Liver (tissue), 9 donors: ENCODE measurements around the gene ZNF189. TPM values are rescaled to one million over a fixed set of nuclear protein-coding genes. Genes with fewer than 3 reads are reported as not detected.
A peak's percentile ranks its signal among the peaks of the same experiment; 100 is the strongest.

Experiments
- DNase-seq: peaks from one replicate; pipeline ENCODE4 v3.0.0-alpha.2; 2017; ENCODE audit warnings: low spot score
- H3K27ac ChIP-seq, 2 donors: one replicate each; pipeline ENCODE4 v1.7.0; 2013; ENCODE audit warnings: inconsistent platforms in 2 of 2, low read length in 2 of 2, control low read depth in 1 of 2, low read depth in 1 of 2, mild to moderate bottlenecking in 1 of 2
- H3K27me3 ChIP-seq, 4 donors: one replicate each; pipeline versions ENCODE4 v1.6.1 to v1.7.0; 2013; ENCODE audit warnings: low read length in 3 of 4, inconsistent platforms in 1 of 4, mild to moderate bottlenecking in 1 of 4, moderate library complexity in 1 of 4; ENCODE audit not compliant: control insufficient read depth in 4 of 4, insufficient read depth in 4 of 4
- H3K36me3 ChIP-seq, 4 donors: one replicate each; pipeline versions ENCODE4 v1.6.1 to v1.7.0; 2013; ENCODE audit warnings: low read length in 3 of 4, mild to moderate bottlenecking in 3 of 4, low read depth in 1 of 4, moderate library complexity in 1 of 4; ENCODE audit not compliant: control insufficient read depth in 4 of 4, insufficient read depth in 3 of 4
- H3K4me1 ChIP-seq, 4 donors: one replicate each; pipeline versions ENCODE4 v1.6.1 to v1.7.0; 2013; ENCODE audit warnings: low read length in 3 of 4, mild to moderate bottlenecking in 3 of 4, moderate library complexity in 1 of 4; ENCODE audit not compliant: control insufficient read depth in 4 of 4, insufficient read depth in 4 of 4
- H3K4me3 ChIP-seq, 3 donors: one replicate each; pipeline versions ENCODE4 v1.6.1 to v1.7.0; 2013; ENCODE audit warnings: low read length in 3 of 3, control low read depth in 1 of 3, low read depth in 1 of 3, mild to moderate bottlenecking in 1 of 3
- H3K9ac ChIP-seq, 2 donors: one replicate each; pipeline ENCODE4 v1.7.0; 2013; ENCODE audit warnings: low read length in 2 of 2, mild to moderate bottlenecking in 2 of 2, moderate library complexity in 2 of 2, control low read depth in 1 of 2, low read depth in 1 of 2
- H3K9me3 ChIP-seq, 4 donors: one replicate each; pipeline versions ENCODE4 v1.6.1 to v1.7.0; 2013; ENCODE audit warnings: low read length in 3 of 4; ENCODE audit not compliant: control insufficient read depth in 4 of 4
- EGR1 ChIP-seq, 2 donors: IDR thresholded peaks; 2 replicates each; pipeline ENCODE4 v1.6.1; 2016 to 2018; ENCODE audit warnings: antibody characterized with exemption in 2 of 2, low read depth in 2 of 2
- FOXA1 ChIP-seq: IDR thresholded peaks from 2 replicates; pipeline ENCODE4 v1.6.1; 2016; ENCODE audit warnings: antibody characterized with exemption
- FOXA2 ChIP-seq: IDR thresholded peaks from 2 replicates; pipeline ENCODE4 v1.6.1; 2016; ENCODE audit warnings: antibody characterized with exemption
- GABPA ChIP-seq, 2 donors: IDR thresholded peaks in 1 of 2; conservative IDR thresholded peaks in 1 of 2; 2 replicates each; pipeline ENCODE4 v1.6.1; 2016; ENCODE audit warnings: antibody characterized with exemption in 2 of 2, mild to moderate bottlenecking in 1 of 2, moderate library complexity in 1 of 2
- HNF4A ChIP-seq, 2 donors: conservative IDR thresholded peaks; 2 replicates each; pipeline ENCODE4 v1.6.1; 2016; ENCODE audit warnings: antibody characterized with exemption in 2 of 2, mild to moderate bottlenecking in 2 of 2
- JUND ChIP-seq, 2 donors: IDR thresholded peaks; 2 replicates each; pipeline ENCODE4 v1.6.1; 2016; ENCODE audit warnings: antibody characterized with exemption in 2 of 2
- NR2F2 ChIP-seq: IDR thresholded peaks from 2 replicates; pipeline ENCODE4 v1.6.1; 2016; ENCODE audit warnings: antibody characterized with exemption
- RAD21 ChIP-seq, 2 donors: IDR thresholded peaks; 2 replicates each; pipeline ENCODE4 v1.6.1; 2016; ENCODE audit warnings: antibody characterized with exemption in 2 of 2, mild to moderate bottlenecking in 2 of 2
- SP1 ChIP-seq: IDR thresholded peaks from 2 replicates; pipeline ENCODE4 v1.6.1; 2018; ENCODE audit warnings: antibody characterized with exemption, mild to moderate bottlenecking
- TAF1 ChIP-seq: conservative IDR thresholded peaks from 2 replicates; pipeline ENCODE4 v1.6.1; 2016; ENCODE audit warnings: antibody characterized with exemption, mild to moderate bottlenecking
- YY1 ChIP-seq: IDR thresholded peaks from 2 replicates; pipeline ENCODE4 v1.6.1; 2016; ENCODE audit warnings: antibody characterized with exemption, mild to moderate bottlenecking
- polyA plus RNA-seq, 2 donors: library from polyadenylated mRNA; stranded (reverse) in 1 of 2; unstranded in 1 of 2; fragments of 200-250 nt in 1 of 2; fragments of >200 nt in 1 of 2; fragmentation: Nextera tagmentation in 1 of 2; extraction: Ambion mirVana in 1 of 2; gene quantifications; one replicate each; pipeline versions ENCODE4 v1.2.1 to v1.2.3, GENCODE V29; 2013 to 2015
- total RNA-seq, 2 donors: library from RNA; depleted of rRNA; stranded (reverse); fragments of >200 nt; gene quantifications; one replicate each; pipeline ENCODE4 v1.2.3, GENCODE V29; 2014
- TF ChIP-seq, protein P1 (sequence below): fragments of 150-350 bp; IDR thresholded peaks from 2 replicates; pipeline ENCODE4 v1.5.1; 2017; ENCODE audit warnings: improper control_type of control experiment, low read depth, low read length; ENCODE audit not compliant: missing input control
- TF ChIP-seq, protein P2 (sequence below): IDR thresholded peaks from 2 replicates; pipeline ENCODE4 v1.6.1; 2016; ENCODE audit warnings: antibody characterized with exemption
- TF ChIP-seq, protein P3 (sequence below): IDR thresholded peaks from 2 replicates; pipeline ENCODE4 v1.6.1; 2016; ENCODE audit warnings: antibody characterized with exemption, mild to moderate bottlenecking
- donor health status: healthy.
- donor health status: healthy.
- donor health status: healthy.
- donor health status: healthy.
- donor health status: healthy.

The ZNF189 gene
- total and polyA plus RNA-seq, 4 donors = 4.4 to 16.1 (median 8.3) TPM

DNA sequence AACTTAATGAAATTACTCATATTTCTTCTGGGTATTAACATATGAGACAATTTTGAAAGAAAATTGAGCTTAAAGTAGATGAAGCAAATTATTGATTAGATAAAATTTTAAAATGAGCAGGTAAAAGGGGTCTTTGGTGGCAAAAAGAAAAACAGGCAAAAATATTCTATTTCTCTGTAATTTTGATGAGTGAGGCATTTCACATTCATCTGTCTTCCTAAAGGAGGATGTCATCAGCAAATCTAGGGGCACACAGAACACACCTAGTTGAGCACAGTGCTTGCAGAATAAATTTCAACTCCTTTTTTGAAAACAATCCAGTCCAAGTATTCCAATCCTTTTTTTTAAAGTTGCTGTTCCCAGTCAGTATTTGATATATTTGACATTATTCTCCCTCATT lies 16.2 kb downstream of the ZNF189 start:
- DNase-seq = no peak
- Histone ChIP-seq H3K4me1 (no peaks in the 10 kb centered on the region), H3K4me3 (no peak overlapping the region), H3K27me3 (no peaks in the 10 kb centered on the region), H3K36me3 (no peaks in the 10 kb centered on the region), H3K27ac (no peak overlapping the region), H3K9ac (no peak overlapping the region), H3K9me3 (peaks cover 8 to 35% (median 20%) of the 10 kb centered on the region in 4 donors)
- no peak for TF ChIP-seq YY1
- peak in 1 of 2 donors; percentile 15 for TF ChIP-seq JUND (IDR thresholded peaks at IDR 0.05)

- H3K4me1 ChIP-seq = no peaks in the 10 kb centered on the region
- H3K9ac ChIP-seq = no peak overlapping the region
- peak; percentile 54 for TF ChIP-seq NR2F2
- TF ChIP-seq EGR1 (IDR thresholded peaks at IDR 0.05; ENCODE audit: low read depth in 2 of 2) = peak in 1 of 2 donors; percentile 28
- TF ChIP-seq TAF1 = no peak
- TF ChIP-seq GABPA (IDR thresholded peaks at IDR 0.05 in 1 of 2, conservative IDR thresholded peaks at IDR 0.05 in 1 of 2) = no peak
- H3K27me3 ChIP-seq = no peaks in the 10 kb centered on the region
- no peak overlapping the region for H3K4me3 ChIP-seq
- no peak for DNase-seq
- H3K27ac ChIP-seq = no peak overlapping the region
- H3K36me3 ChIP-seq = peaks cover 0 to 5% (median 0%) of the 10 kb centered on the region in 4 donors
- peaks cover 3 to 28% (median 14%) of the 10 kb centered on the region in 4 donors for H3K9me3 ChIP-seq
These were observed 16.9 kb downstream of the ZNF189 start for GRCh38 chr9:101415578-101415977.

DNA sequence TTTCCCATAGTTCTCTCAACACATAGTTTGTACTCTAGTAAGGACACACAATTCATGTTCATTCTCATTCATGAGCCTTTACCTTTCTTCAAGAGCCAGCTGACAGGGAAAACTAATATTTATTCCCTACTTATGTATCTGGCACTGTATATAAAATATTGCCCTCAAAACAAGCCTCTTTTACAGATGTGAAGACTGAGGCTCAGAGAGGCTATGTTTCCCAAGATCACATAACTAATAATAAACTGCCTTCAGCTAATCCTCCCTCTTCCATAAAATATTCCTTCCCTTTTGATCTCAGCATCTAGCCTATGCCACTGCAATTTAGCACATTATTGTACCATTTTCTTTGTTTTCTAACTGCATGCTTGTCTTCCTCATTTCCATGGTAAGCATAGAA lies 18.7 kb downstream of the ZNF189 start:
- H3K9ac ChIP-seq = no peak overlapping the region
- no peak overlapping the region for H3K27ac ChIP-seq
- peaks cover 3 to 15% (median 9%) of the 10 kb centered on the region in 4 donors for H3K9me3 ChIP-seq
- TF ChIP-seq FOXA2 (no peak), NR2F2 (peak; percentile 11), EGR1 (IDR thresholded peaks at IDR 0.05; ENCODE audit: low read depth in 2 of 2) (peak in 1 of 2 donors; percentile 44), JUND (IDR thresholded peaks at IDR 0.05) (peak in 1 of 2 donors; percentile 63), RAD21 (IDR thresholded peaks at IDR 0.05) (peak in 1 of 2 donors; percentile 18), HNF4A (conservative IDR thresholded peaks at IDR 0.05) (no peak)
- peaks cover 0 to 4% (median under 1%) of the 10 kb centered on the region in 4 donors for H3K4me1 ChIP-seq
- no peak overlapping the region for H3K4me3 ChIP-seq
- H3K27me3 ChIP-seq = no peaks in the 10 kb centered on the region
- H3K36me3 ChIP-seq = peaks cover 0 to 18% (median 12%) of the 10 kb centered on the region in 4 donors
- no peak for DNase-seq

DNA sequence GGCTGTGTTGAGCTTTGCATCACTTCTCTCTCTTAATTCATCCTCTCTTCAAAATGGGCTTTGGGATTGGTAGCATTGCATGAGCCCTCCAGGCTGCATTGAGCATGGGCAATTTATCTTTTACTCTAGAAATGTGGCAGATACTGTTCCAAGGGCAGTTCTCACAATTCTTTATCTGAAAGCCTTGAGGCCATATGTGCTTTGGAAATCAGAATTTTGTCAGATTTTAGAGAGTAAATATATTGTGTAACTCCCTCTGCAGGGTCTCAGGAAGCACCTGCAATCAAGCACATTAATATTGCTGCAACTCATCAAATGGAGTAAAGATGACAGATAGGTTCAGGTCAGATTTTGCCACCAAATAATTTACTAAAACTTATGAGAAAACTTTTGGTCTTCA lies 19.3 kb downstream of the ZNF189 start:
- TF ChIP-seq SP1 (no peak), TAF1 (no peak), FOXA1 (no peak), EGR1 (IDR thresholded peaks at IDR 0.05; ENCODE audit: low read depth in 2 of 2) (no peak)
- TF ChIP-seq, protein P1, sequence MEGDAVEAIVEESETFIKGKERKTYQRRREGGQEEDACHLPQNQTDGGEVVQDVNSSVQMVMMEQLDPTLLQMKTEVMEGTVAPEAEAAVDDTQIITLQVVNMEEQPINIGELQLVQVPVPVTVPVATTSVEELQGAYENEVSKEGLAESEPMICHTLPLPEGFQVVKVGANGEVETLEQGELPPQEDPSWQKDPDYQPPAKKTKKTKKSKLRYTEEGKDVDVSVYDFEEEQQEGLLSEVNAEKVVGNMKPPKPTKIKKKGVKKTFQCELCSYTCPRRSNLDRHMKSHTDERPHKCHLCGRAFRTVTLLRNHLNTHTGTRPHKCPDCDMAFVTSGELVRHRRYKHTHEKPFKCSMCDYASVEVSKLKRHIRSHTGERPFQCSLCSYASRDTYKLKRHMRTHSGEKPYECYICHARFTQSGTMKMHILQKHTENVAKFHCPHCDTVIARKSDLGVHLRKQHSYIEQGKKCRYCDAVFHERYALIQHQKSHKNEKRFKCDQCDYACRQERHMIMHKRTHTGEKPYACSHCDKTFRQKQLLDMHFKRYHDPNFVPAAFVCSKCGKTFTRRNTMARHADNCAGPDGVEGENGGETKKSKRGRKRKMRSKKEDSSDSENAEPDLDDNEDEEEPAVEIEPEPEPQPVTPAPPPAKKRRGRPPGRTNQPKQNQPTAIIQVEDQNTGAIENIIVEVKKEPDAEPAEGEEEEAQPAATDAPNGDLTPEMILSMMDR = no peak
- TF ChIP-seq, protein P2, sequence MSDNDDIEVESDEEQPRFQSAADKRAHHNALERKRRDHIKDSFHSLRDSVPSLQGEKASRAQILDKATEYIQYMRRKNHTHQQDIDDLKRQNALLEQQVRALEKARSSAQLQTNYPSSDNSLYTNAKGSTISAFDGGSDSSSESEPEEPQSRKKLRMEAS = no peak
- TF ChIP-seq, protein P3, sequence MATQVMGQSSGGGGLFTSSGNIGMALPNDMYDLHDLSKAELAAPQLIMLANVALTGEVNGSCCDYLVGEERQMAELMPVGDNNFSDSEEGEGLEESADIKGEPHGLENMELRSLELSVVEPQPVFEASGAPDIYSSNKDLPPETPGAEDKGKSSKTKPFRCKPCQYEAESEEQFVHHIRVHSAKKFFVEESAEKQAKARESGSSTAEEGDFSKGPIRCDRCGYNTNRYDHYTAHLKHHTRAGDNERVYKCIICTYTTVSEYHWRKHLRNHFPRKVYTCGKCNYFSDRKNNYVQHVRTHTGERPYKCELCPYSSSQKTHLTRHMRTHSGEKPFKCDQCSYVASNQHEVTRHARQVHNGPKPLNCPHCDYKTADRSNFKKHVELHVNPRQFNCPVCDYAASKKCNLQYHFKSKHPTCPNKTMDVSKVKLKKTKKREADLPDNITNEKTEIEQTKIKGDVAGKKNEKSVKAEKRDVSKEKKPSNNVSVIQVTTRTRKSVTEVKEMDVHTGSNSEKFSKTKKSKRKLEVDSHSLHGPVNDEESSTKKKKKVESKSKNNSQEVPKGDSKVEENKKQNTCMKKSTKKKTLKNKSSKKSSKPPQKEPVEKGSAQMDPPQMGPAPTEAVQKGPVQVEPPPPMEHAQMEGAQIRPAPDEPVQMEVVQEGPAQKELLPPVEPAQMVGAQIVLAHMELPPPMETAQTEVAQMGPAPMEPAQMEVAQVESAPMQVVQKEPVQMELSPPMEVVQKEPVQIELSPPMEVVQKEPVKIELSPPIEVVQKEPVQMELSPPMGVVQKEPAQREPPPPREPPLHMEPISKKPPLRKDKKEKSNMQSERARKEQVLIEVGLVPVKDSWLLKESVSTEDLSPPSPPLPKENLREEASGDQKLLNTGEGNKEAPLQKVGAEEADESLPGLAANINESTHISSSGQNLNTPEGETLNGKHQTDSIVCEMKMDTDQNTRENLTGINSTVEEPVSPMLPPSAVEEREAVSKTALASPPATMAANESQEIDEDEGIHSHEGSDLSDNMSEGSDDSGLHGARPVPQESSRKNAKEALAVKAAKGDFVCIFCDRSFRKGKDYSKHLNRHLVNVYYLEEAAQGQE = no peak
- Histone ChIP-seq H3K9ac (no peak overlapping the region), H3K27me3 (no peaks in the 10 kb centered on the region), H3K9me3 (peaks cover 3 to 10% (median 5%) of the 10 kb centered on the region in 4 donors), H3K36me3 (peaks cover 0 to 23% (median 14%) of the 10 kb centered on the region in 4 donors), H3K27ac (peak overlapping the region in 1 of 2 donors; percentile 44), H3K4me3 (no peak overlapping the region), H3K4me1 (peaks cover 0 to 4% (median 1%) of the 10 kb centered on the region in 4 donors)
- no peak for DNase-seq
